SK-N-SH treated with all-trans-retinoic acid at 6 μM for 48 hours (cell line): ENCODE measurements around the gene TXN2.

Experiments used
- ATAC-seq: fragments of 200-7000 bp; cut with Tn5 transposase; 3 replicates; pipeline ENCODE4 v1.9.1; 2020; ENCODE audit warnings: mild to moderate bottlenecking, moderate library complexity
- ARNTL ChIP-seq: fragments of 450-650 bp; formaldehyde crosslinking; IDR thresholded peaks from 2 replicates; pipeline ENCODE4 v1.5.0; 2020; ENCODE audit warnings: low read depth, mild to moderate bottlenecking, moderate library complexity, borderline replicate concordance
- BACH2 ChIP-seq: fragments of 250-450 bp; sonication (Bioruptor Pico); IDR thresholded peaks from 2 replicates; pipeline ENCODE4 v1.9.0; 2021; ENCODE audit warnings: mild to moderate bottlenecking, borderline replicate concordance
- CSDC2 ChIP-seq: fragments of 250-450 bp; sonication (Bioruptor Pico); IDR thresholded peaks from 2 replicates; pipeline ENCODE4 v1.5.0; 2020; ENCODE audit warnings: mild to moderate bottlenecking, moderate library complexity
- ESRRG ChIP-seq: fragments of 250-450 bp; sonication (Bioruptor Pico); IDR thresholded peaks from 2 replicates; pipeline ENCODE4 v1.6.1; 2021; ENCODE audit warnings: mild to moderate bottlenecking
- GLIS3 ChIP-seq: fragments of 250-450 bp; sonication (Bioruptor Pico); IDR thresholded peaks from 2 replicates; pipeline ENCODE4 v1.5.0; 2020; ENCODE audit warnings: mild to moderate bottlenecking, moderate library complexity
- ISL1 ChIP-seq: fragments of 250-450 bp; sonication (Bioruptor Pico); IDR thresholded peaks from 2 replicates; pipeline ENCODE4 v2.1.2; 2022; ENCODE audit warnings: mild to moderate bottlenecking, moderate library complexity
- OSR1 ChIP-seq: fragments of 250-450 bp; sonication (Bioruptor Pico); IDR thresholded peaks from 2 replicates; pipeline ENCODE4 v1.8.0; 2022; ENCODE audit warnings: moderate library complexity, mild to moderate bottlenecking, inconsistent platforms
- PPARA ChIP-seq: fragments of 250-450 bp; sonication (Bioruptor Pico); IDR thresholded peaks from 2 replicates; pipeline ENCODE4 v1.5.0; 2020; ENCODE audit warnings: mild to moderate bottlenecking, borderline replicate concordance
- RARB ChIP-seq: fragments of 250-450 bp; sonication (Bioruptor Pico); IDR thresholded peaks from 2 replicates; pipeline ENCODE4 v1.8.0; 2021; ENCODE audit warnings: mild to moderate bottlenecking, moderate library complexity
- SNAI2 ChIP-seq: fragments of 250-450 bp; sonication (Bioruptor Pico); IDR thresholded peaks from 2 replicates; pipeline ENCODE4 v1.5.0; 2020; ENCODE audit warnings: mild to moderate bottlenecking, moderate library complexity
- TCF4 ChIP-seq: fragments of 250-450 bp; sonication (Bioruptor Pico); IDR thresholded peaks from 2 replicates; pipeline ENCODE4 v1.8.0; 2021; ENCODE audit warnings: mild to moderate bottlenecking, moderate library complexity, borderline replicate concordance
- TOX ChIP-seq: fragments of 250-450 bp; sonication (Bioruptor Pico); IDR thresholded peaks from 2 replicates; pipeline ENCODE4 v1.8.0; 2021; ENCODE audit warnings: mild to moderate bottlenecking, moderate library complexity, borderline replicate concordance
- ZC3H10 ChIP-seq: fragments of 250-450 bp; sonication (Bioruptor Pico); IDR thresholded peaks from 2 replicates; pipeline ENCODE4 v1.5.1; 2021; ENCODE audit warnings: mild to moderate bottlenecking, moderate library complexity
- ZFP3 ChIP-seq: fragments of 250-450 bp; sonication (Bioruptor Pico); IDR thresholded peaks from 2 replicates; pipeline ENCODE4 v1.5.0; 2020; ENCODE audit warnings: mild to moderate bottlenecking, moderate library complexity
- ZFP30 ChIP-seq: fragments of 450-650 bp; formaldehyde crosslinking; IDR thresholded peaks from 2 replicates; pipeline ENCODE4 v1.5.0; 2022; ENCODE audit warnings: mild to moderate bottlenecking, moderate library complexity
- ZNF565 ChIP-seq: fragments of 450-650 bp; formaldehyde crosslinking; conservative IDR thresholded peaks from 2 replicates; pipeline ENCODE4 v1.5.0; 2020; ENCODE audit warnings: low read depth, mild to moderate bottlenecking, moderate library complexity
- ZNF70 ChIP-seq: fragments of 450-650 bp; formaldehyde crosslinking; IDR thresholded peaks from 2 replicates; pipeline ENCODE4 v1.5.0; 2020; ENCODE audit warnings: mild to moderate bottlenecking, moderate library complexity
- TF ChIP-seq, protein P1 (sequence below): fragments of 250-450 bp; sonication (Bioruptor Pico); IDR thresholded peaks from 2 replicates; pipeline ENCODE4 v1.8.0; 2020; ENCODE audit warnings: mild to moderate bottlenecking, moderate library complexity, borderline replicate concordance
- TF ChIP-seq, protein P2 (sequence below): fragments of 250-450 bp; sonication (Bioruptor Pico); IDR thresholded peaks from 2 replicates; pipeline ENCODE4 v1.5.1; 2020; ENCODE audit warnings: low read depth, mild to moderate bottlenecking, moderate library complexity
- TF ChIP-seq, protein P3 (sequence below): fragments of 250-450 bp; sonication (Bioruptor Pico); IDR thresholded peaks from 2 replicates; pipeline ENCODE4 v1.8.0; 2021; ENCODE audit warnings: low read depth, mild to moderate bottlenecking, moderate library complexity, borderline replicate concordance
- TF ChIP-seq, protein P4 (sequence below): fragments of 250-450 bp; sonication (Bioruptor Pico); IDR thresholded peaks from 2 replicates; pipeline ENCODE4 v1.5.0; 2020; ENCODE audit warnings: mild to moderate bottlenecking, moderate library complexity

TXN2 gene

DNA sequence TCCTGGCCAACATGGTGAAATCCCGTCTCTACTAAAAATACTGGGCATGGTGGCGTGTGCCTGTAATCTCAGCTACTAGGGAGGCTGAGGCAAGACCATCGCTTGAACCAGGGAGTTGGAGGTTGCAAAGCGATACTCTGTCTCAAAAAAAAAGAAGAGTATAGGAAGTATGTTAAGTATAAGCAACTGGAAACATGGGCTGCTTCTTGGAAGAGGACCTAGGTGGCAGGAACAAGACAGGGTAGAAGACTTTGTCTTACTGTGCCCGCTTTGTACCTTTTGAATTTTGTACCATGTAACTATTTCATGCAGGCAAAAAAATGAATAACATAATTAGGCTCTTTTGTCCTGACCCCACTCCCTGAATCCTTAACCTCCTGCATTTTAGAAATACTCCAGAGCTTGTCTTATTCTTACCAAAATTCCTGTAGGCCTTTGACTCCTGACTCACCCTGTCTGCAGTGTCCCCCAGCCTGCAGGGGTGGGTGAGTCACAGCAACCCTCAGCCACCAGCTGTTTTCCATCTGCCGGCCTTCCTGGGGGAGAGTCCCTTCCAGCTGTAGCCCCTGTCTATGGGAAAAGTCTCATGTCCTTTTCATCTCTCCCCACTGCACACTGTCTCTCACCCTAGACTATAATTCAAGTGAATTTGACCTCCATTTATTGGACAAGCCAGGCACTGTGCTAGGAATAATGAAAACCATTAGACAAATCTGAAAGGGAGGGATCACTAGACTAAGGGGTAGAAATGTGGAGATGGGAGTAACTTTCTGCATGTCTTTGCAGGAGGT lies 41.8 kb downstream of the TXN2 start:
- TF ChIP-seq, protein P1, sequence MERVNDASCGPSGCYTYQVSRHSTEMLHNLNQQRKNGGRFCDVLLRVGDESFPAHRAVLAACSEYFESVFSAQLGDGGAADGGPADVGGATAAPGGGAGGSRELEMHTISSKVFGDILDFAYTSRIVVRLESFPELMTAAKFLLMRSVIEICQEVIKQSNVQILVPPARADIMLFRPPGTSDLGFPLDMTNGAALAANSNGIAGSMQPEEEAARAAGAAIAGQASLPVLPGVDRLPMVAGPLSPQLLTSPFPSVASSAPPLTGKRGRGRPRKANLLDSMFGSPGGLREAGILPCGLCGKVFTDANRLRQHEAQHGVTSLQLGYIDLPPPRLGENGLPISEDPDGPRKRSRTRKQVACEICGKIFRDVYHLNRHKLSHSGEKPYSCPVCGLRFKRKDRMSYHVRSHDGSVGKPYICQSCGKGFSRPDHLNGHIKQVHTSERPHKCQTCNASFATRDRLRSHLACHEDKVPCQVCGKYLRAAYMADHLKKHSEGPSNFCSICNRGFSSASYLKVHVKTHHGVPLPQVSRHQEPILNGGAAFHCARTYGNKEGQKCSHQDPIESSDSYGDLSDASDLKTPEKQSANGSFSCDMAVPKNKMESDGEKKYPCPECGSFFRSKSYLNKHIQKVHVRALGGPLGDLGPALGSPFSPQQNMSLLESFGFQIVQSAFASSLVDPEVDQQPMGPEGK (CRISPR knock-in tag): peak; percentile 95; the same call in 1 of the 2 replicates
- no peak for TF ChIP-seq ZFP30 (CRISPR knock-in tag)
- ATAC-seq: peak; percentile 91

DNA sequence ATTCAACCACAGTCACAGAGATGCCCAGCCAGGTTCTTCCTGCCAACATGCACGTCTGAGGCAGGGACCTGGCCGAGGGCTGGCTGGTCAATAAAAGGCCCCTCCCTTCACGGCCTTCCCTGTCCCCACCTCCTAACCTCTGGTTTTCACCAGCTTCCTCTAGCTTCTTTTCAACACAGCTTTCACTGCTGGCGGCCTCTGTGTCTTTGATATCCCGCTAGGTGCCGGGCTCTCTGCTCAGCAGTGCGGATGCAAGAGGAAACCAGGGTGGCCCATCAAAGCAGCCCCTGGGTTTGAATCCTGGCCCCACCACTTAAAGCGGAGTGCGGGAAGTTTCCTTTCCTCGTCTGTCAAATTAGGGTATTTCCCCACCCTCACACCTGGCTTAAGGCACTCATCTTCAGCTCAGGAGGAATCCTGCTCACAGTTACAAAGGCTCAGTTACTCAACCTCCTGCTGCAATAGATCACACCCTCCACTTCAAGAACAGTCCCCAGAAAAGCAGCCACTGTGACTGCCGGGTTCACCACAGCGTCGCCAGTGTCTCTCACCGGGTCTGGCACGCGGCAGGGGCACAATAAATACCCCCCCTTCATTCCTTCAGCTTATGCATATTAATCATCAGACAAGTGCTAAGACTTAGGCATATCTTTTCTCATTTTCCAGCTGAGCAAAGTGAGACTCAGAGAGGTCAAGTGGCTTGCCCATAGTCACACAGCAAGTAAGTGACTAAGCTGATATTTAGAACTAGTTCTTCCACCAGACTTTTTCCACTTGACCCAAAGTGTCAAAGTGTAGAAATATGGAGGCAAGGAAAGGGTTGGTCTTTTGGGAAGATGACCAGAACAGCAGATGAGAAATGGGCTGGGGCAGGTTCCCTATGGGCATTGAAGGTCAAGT lies 45.7 kb downstream of the TXN2 start:
- no peak for ATAC-seq
- TF ChIP-seq PPARA (CRISPR knock-in tag) (no peak), BACH2 (CRISPR knock-in tag) (no peak), CSDC2 (CRISPR knock-in tag) (no peak), ESRRG (CRISPR knock-in tag) (no peak), SNAI2 (no peak), ZNF565 (CRISPR knock-in tag) (no peak), TOX (CRISPR knock-in tag) (no peak)
- TF ChIP-seq, protein P2, sequence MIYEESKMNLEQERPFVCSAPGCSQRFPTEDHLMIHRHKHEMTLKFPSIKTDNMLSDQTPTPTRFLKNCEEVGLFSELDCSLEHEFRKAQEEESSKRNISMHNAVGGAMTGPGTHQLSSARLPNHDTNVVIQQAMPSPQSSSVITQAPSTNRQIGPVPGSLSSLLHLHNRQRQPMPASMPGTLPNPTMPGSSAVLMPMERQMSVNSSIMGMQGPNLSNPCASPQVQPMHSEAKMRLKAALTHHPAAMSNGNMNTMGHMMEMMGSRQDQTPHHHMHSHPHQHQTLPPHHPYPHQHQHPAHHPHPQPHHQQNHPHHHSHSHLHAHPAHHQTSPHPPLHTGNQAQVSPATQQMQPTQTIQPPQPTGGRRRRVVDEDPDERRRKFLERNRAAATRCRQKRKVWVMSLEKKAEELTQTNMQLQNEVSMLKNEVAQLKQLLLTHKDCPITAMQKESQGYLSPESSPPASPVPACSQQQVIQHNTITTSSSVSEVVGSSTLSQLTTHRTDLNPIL (CRISPR knock-in tag): no peak

DNA sequence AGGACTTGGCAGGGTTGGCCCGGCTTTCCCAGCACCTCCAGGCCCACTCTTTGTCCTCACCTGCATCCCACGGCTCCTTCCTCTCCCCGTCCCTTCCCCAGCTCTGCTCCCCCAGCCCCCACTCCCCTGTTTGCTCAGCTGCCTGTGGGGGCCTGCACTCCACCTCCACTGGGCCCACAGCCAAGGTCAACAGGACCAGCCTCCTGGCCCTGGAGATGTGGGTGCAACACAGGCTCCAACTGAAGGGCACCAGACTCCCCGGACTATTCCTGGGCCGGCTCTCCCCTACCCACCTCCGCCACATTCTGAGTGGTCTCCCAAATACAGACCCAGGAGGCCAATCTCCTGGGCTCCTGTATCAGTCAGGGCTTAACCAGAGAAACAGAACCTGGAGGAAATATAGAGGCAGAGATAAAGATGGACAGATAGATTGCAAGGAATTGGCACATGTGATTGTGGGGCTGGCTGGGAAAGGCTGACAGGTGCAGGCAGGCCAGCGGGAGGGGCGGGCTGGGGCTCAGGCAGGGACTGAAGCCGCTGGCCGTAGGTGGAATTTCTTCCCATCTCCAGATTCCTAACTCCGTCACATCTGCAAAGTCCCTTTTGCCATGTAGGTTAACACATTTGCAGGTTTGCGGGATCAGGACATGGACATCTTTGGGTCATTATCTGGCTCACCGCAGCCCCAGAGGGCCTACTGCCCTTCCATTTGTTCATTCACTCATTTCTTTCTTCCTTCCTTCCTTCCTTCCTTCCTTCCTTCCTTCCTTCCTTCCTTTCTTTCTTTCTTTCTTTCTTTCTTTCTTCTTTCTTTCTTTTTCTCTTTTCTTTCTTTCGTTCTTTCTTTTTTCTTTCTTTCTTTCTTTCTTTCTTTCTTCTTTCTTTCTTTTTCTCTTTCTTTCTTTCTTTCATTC lies 47.9 kb downstream of the TXN2 start:
- peak; percentile 22; the same call in 2 of the 3 replicates for ATAC-seq
- TF ChIP-seq OSR1 (CRISPR knock-in tag) (no peak), TOX (CRISPR knock-in tag) (no peak), BACH2 (CRISPR knock-in tag) (no peak), ZFP3 (CRISPR knock-in tag) (no peak), ISL1 (CRISPR knock-in tag) (no peak), ZC3H10 (CRISPR knock-in tag) (no peak), ARNTL (no peak), CSDC2 (CRISPR knock-in tag) (no peak), GLIS3 (CRISPR knock-in tag) (no peak), ZNF70 (CRISPR knock-in tag) (no peak), SNAI2 (no peak), RARB (CRISPR knock-in tag) (no peak), TCF4 (CRISPR knock-in tag) (no peak), PPARA (CRISPR knock-in tag) (no peak)
- TF ChIP-seq, protein P3, sequence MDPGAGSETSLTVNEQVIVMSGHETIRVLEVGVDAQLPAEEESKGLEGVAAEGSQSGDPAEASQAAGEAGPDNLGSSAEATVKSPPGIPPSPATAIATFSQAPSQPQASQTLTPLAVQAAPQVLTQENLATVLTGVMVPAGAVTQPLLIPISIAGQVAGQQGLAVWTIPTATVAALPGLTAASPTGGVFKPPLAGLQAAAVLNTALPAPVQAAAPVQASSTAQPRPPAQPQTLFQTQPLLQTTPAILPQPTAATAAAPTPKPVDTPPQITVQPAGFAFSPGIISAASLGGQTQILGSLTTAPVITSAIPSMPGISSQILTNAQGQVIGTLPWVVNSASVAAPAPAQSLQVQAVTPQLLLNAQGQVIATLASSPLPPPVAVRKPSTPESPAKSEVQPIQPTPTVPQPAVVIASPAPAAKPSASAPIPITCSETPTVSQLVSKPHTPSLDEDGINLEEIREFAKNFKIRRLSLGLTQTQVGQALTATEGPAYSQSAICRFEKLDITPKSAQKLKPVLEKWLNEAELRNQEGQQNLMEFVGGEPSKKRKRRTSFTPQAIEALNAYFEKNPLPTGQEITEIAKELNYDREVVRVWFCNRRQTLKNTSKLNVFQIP (CRISPR knock-in tag): no peak
- TF ChIP-seq, protein P2 (CRISPR knock-in tag): no peak
- TF ChIP-seq, protein P1 (CRISPR knock-in tag): no peak
- TF ChIP-seq, protein P4, sequence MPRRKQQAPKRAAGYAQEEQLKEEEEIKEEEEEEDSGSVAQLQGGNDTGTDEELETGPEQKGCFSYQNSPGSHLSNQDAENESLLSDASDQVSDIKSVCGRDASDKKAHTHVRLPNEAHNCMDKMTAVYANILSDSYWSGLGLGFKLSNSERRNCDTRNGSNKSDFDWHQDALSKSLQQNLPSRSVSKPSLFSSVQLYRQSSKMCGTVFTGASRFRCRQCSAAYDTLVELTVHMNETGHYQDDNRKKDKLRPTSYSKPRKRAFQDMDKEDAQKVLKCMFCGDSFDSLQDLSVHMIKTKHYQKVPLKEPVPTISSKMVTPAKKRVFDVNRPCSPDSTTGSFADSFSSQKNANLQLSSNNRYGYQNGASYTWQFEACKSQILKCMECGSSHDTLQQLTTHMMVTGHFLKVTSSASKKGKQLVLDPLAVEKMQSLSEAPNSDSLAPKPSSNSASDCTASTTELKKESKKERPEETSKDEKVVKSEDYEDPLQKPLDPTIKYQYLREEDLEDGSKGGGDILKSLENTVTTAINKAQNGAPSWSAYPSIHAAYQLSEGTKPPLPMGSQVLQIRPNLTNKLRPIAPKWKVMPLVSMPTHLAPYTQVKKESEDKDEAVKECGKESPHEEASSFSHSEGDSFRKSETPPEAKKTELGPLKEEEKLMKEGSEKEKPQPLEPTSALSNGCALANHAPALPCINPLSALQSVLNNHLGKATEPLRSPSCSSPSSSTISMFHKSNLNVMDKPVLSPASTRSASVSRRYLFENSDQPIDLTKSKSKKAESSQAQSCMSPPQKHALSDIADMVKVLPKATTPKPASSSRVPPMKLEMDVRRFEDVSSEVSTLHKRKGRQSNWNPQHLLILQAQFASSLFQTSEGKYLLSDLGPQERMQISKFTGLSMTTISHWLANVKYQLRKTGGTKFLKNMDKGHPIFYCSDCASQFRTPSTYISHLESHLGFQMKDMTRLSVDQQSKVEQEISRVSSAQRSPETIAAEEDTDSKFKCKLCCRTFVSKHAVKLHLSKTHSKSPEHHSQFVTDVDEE: no peak
